SK-N-SH treated with all-trans-retinoic acid at 6 μM for 48 hours (cell line): ENCODE results near the gene UST.

Experiments used
- ARNTL ChIP-seq: fragments of 450-650 bp; formaldehyde crosslinking; IDR thresholded peaks from 2 replicates; pipeline ENCODE4 v1.5.0; 2020; ENCODE audit warnings: low read depth, mild to moderate bottlenecking, moderate library complexity, borderline replicate concordance
- BACH2 ChIP-seq: fragments of 250-450 bp; sonication (Bioruptor Pico); IDR thresholded peaks from 2 replicates; pipeline ENCODE4 v1.9.0; 2021; ENCODE audit warnings: mild to moderate bottlenecking, borderline replicate concordance
- CSDC2 ChIP-seq: fragments of 250-450 bp; sonication (Bioruptor Pico); IDR thresholded peaks from 2 replicates; pipeline ENCODE4 v1.5.0; 2020; ENCODE audit warnings: mild to moderate bottlenecking, moderate library complexity
- ESRRG ChIP-seq: fragments of 250-450 bp; sonication (Bioruptor Pico); IDR thresholded peaks from 2 replicates; pipeline ENCODE4 v1.6.1; 2021; ENCODE audit warnings: mild to moderate bottlenecking
- ISL1 ChIP-seq: fragments of 250-450 bp; sonication (Bioruptor Pico); IDR thresholded peaks from 2 replicates; pipeline ENCODE4 v2.1.2; 2022; ENCODE audit warnings: mild to moderate bottlenecking, moderate library complexity
- PPARA ChIP-seq: fragments of 250-450 bp; sonication (Bioruptor Pico); IDR thresholded peaks from 2 replicates; pipeline ENCODE4 v1.5.0; 2020; ENCODE audit warnings: mild to moderate bottlenecking, borderline replicate concordance
- SNAI2 ChIP-seq: fragments of 250-450 bp; sonication (Bioruptor Pico); IDR thresholded peaks from 2 replicates; pipeline ENCODE4 v1.5.0; 2020; ENCODE audit warnings: mild to moderate bottlenecking, moderate library complexity
- TCF4 ChIP-seq: fragments of 250-450 bp; sonication (Bioruptor Pico); IDR thresholded peaks from 2 replicates; pipeline ENCODE4 v1.8.0; 2021; ENCODE audit warnings: mild to moderate bottlenecking, moderate library complexity, borderline replicate concordance
- ZC3H10 ChIP-seq: fragments of 250-450 bp; sonication (Bioruptor Pico); IDR thresholded peaks from 2 replicates; pipeline ENCODE4 v1.5.1; 2021; ENCODE audit warnings: mild to moderate bottlenecking, moderate library complexity
- ZFP3 ChIP-seq: fragments of 250-450 bp; sonication (Bioruptor Pico); IDR thresholded peaks from 2 replicates; pipeline ENCODE4 v1.5.0; 2020; ENCODE audit warnings: mild to moderate bottlenecking, moderate library complexity
- ZFP30 ChIP-seq: fragments of 450-650 bp; formaldehyde crosslinking; IDR thresholded peaks from 2 replicates; pipeline ENCODE4 v1.5.0; 2022; ENCODE audit warnings: mild to moderate bottlenecking, moderate library complexity
- TF ChIP-seq, protein P1 (sequence below): fragments of 250-450 bp; sonication (Bioruptor Pico); IDR thresholded peaks from 2 replicates; pipeline ENCODE4 v1.8.0; 2021; ENCODE audit warnings: low read depth, mild to moderate bottlenecking, moderate library complexity, borderline replicate concordance
- TF ChIP-seq, protein P2 (sequence below): fragments of 250-450 bp; sonication (Bioruptor Pico); IDR thresholded peaks from 2 replicates; pipeline ENCODE4 v1.8.0; 2020; ENCODE audit warnings: mild to moderate bottlenecking, moderate library complexity, borderline replicate concordance
- TF ChIP-seq, protein P3 (sequence below): fragments of 250-450 bp; sonication (Bioruptor Pico); IDR thresholded peaks from 2 replicates; pipeline ENCODE4 v1.5.1; 2020; ENCODE audit warnings: low read depth, mild to moderate bottlenecking, moderate library complexity

DNA sequence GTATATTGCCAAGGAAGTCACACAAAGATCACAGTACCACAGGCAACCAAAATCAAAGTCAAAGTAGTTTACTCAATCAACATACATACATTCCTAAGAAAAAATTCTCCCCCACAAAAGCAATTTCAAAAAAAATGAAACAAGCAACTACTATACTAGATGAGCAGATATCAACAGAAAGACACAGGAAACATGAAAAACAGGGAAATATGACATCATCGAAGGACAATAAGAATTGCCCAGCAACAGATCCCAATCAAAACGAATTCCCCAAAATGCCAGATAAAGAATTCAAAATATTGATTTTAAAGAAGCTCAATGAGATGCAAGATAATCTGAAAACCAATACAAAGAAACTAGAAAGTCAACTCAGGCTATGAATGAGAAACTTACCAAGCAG is 351.0 kb downstream of the UST start:
- TF ChIP-seq, protein P1, sequence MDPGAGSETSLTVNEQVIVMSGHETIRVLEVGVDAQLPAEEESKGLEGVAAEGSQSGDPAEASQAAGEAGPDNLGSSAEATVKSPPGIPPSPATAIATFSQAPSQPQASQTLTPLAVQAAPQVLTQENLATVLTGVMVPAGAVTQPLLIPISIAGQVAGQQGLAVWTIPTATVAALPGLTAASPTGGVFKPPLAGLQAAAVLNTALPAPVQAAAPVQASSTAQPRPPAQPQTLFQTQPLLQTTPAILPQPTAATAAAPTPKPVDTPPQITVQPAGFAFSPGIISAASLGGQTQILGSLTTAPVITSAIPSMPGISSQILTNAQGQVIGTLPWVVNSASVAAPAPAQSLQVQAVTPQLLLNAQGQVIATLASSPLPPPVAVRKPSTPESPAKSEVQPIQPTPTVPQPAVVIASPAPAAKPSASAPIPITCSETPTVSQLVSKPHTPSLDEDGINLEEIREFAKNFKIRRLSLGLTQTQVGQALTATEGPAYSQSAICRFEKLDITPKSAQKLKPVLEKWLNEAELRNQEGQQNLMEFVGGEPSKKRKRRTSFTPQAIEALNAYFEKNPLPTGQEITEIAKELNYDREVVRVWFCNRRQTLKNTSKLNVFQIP (CRISPR knock-in tag): no peak
- TF ChIP-seq BACH2 (CRISPR knock-in tag) (no peak), CSDC2 (CRISPR knock-in tag) (no peak), ZFP30 (CRISPR knock-in tag) (no peak), PPARA (no peak), ISL1 (CRISPR knock-in tag) (no peak), ARNTL (no peak), ZC3H10 (no peak), ZFP3 (no peak), ESRRG (CRISPR knock-in tag) (no peak), TCF4 (CRISPR knock-in tag) (no peak), SNAI2 (no peak)
- TF ChIP-seq, protein P2, sequence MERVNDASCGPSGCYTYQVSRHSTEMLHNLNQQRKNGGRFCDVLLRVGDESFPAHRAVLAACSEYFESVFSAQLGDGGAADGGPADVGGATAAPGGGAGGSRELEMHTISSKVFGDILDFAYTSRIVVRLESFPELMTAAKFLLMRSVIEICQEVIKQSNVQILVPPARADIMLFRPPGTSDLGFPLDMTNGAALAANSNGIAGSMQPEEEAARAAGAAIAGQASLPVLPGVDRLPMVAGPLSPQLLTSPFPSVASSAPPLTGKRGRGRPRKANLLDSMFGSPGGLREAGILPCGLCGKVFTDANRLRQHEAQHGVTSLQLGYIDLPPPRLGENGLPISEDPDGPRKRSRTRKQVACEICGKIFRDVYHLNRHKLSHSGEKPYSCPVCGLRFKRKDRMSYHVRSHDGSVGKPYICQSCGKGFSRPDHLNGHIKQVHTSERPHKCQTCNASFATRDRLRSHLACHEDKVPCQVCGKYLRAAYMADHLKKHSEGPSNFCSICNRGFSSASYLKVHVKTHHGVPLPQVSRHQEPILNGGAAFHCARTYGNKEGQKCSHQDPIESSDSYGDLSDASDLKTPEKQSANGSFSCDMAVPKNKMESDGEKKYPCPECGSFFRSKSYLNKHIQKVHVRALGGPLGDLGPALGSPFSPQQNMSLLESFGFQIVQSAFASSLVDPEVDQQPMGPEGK: no peak
- TF ChIP-seq, protein P3, sequence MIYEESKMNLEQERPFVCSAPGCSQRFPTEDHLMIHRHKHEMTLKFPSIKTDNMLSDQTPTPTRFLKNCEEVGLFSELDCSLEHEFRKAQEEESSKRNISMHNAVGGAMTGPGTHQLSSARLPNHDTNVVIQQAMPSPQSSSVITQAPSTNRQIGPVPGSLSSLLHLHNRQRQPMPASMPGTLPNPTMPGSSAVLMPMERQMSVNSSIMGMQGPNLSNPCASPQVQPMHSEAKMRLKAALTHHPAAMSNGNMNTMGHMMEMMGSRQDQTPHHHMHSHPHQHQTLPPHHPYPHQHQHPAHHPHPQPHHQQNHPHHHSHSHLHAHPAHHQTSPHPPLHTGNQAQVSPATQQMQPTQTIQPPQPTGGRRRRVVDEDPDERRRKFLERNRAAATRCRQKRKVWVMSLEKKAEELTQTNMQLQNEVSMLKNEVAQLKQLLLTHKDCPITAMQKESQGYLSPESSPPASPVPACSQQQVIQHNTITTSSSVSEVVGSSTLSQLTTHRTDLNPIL (CRISPR knock-in tag): no peak
